Suprapubic skin (tissue), 4 donors: ENCODE data around the gene PEPD. TPM values are rescaled to one million over a fixed set of nuclear protein-coding genes. Genes with fewer than 3 reads are reported as not detected.

Experiments used
- DNase-seq, 2 donors: peaks; one replicate each; pipeline ENCODE4 v3.0.0-alpha.2; 2019; ENCODE audit warnings: low spot score in 2 of 2
- H3K27ac ChIP-seq: fragments of 200-600 bp; sonication (generic); one replicate; pipeline ENCODE4 v1.5.1; 2019
- H3K27me3 ChIP-seq: fragments of 200-600 bp; sonication (generic); one replicate; pipeline ENCODE4 v1.5.1; 2019
- H3K36me3 ChIP-seq: fragments of 200-600 bp; sonication (generic); one replicate; pipeline ENCODE4 v1.5.1; 2019
- H3K4me1 ChIP-seq: fragments of 200-600 bp; sonication (generic); one replicate; pipeline ENCODE4 v1.5.1; 2019
- H3K4me3 ChIP-seq: fragments of 200-600 bp; sonication (generic); one replicate; pipeline ENCODE4 v1.5.1; 2019; ENCODE audit warnings: mild to moderate bottlenecking
- H3K9me3 ChIP-seq: fragments of 200-600 bp; sonication (generic); one replicate; pipeline ENCODE4 v1.5.1; 2019
- CTCF ChIP-seq, 2 donors: fragments of 200-600 bp in 1 of 2; fragments of 450-650 bp in 1 of 2; sonication (generic) in 1 of 2; IDR thresholded peaks; one replicate each; pipeline ENCODE4 v1.5.1; 2016 to 2019; ENCODE audit warnings: antibody characterized with exemption in 2 of 2, mild to moderate bottlenecking in 1 of 2, moderate library complexity in 1 of 2
- EP300 ChIP-seq: sonication (generic); formaldehyde crosslinking; IDR thresholded peaks from one replicate; pipeline ENCODE4 v1.6.1; 2017; ENCODE audit warnings: antibody characterized with exemption
- POLR2A ChIP-seq, 2 donors: fragments of 450-650 bp; IDR thresholded peaks; one replicate each; pipeline ENCODE4 v1.6.1; 2017; ENCODE audit warnings: antibody characterized with exemption in 2 of 2, mild to moderate bottlenecking in 2 of 2, moderate library complexity in 2 of 2
- POLR2AphosphoS5 ChIP-seq, 3 donors: sonication (generic); formaldehyde crosslinking; IDR thresholded peaks; one replicate each; pipeline ENCODE4 v1.6.1; 2017; ENCODE audit warnings: antibody characterized with exemption in 3 of 3
- WGBS: methylation state at CpG from one replicate; pipeline ENCODE4 v1.1.5; 2018; 5-methylcytosine and 5-hydroxymethylcytosine counted together
- total RNA-seq, 4 donors: library from RNA; depleted of rRNA; stranded (reverse); fragments of >200 nt; gene quantifications; one replicate each; pipeline ENCODE4 v1.1.0, GENCODE V29; 2016

PEPD gene
- total RNA-seq, 4 donors from 2014 or later, result 35.2 to 73.8 (median 55.9) TPM

DNA sequence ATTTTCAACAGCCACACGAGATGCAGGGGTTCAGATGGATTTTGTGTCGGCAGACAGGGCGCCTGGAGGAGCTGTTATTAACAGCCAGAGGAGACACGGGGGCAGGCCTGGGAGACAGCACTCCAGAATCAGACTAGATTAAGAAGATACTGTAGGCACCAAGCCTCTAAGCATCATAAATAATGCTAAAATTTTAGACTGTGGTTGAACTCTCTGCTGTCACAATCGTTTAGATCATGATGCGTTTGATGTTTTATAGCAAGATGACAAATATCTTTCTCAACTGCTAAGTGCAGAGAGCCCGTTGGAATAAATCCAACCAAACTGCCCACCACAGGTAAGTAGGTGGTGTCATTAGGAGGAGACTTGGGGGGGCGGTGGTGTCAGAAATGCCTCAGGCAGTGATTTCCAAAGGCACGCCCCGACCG lies 84.2 kb downstream of the PEPD start:
- no peak overlapping the region for H3K4me3 ChIP-seq
- DNase-seq, result no peak
- TF ChIP-seq POLR2AphosphoS5 (IDR thresholded peaks at IDR 0.05), result no peak
- no peak for TF ChIP-seq CTCF (IDR thresholded peaks at IDR 0.05)
- no peak for TF ChIP-seq POLR2A (IDR thresholded peaks at IDR 0.05)
- no peak for TF ChIP-seq EP300

DNA sequence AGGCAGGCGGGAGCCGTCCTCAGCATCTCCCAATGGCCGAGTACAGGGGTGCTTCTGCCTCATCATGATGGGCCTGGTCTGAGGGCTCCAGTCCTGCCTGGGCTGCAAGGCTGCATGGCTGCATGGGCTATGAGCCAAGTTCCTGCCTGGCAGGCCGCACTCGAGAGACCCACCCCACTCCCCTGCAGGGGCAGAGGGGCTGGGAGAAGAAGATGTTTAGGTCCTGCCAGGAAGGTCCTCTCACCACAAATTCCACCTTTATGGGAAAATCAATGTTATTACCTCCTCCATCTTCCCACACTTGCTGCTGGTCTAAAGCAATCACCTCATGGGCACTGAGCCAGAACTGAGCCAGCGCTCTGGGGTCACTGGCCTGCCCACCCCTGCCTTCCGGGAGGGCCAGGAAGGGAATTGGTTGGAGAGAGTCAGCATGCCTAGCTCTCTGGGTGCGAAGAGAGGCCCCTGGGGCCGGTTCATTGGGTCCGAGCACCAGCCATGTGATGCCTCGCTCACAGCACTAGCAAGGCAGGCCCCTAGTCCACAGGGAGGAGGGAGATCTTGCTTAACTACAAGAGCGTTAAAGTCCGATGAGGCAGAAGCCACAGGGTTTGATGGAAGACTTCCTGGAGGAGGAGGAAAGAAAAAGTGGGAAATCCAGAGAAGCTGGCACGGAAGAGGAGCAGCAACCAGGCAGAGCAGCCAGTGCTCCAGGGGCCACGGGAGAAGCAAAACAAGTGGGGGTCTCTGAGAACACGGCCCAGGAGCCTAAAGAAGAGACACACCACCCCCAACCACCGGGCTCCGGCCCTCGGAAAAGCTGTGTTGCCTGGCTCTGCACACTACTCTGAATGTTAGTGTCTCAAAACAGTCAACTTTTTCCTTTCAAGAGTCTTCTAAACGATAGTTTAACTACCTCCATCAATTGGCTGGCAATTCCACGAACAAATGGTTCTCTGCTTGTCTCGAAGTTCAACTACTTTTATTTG lies 84.9 kb downstream of the PEPD start:
- H3K27me3 ChIP-seq, result no peaks in the 10 kb centered on the region
- TF ChIP-seq POLR2AphosphoS5 (IDR thresholded peaks at IDR 0.05) (no peak), EP300 (no peak), POLR2A (IDR thresholded peaks at IDR 0.05) (no peak), CTCF (IDR thresholded peaks at IDR 0.05) (no peak)
- H3K9me3 ChIP-seq, result no peaks in the 10 kb centered on the region
- H3K27ac ChIP-seq, result no peak overlapping the region
- no peak for DNase-seq
- H3K36me3 ChIP-seq, result no peaks in the 10 kb centered on the region
- peaks cover 9% of the 10 kb centered on the region for H3K4me1 ChIP-seq
- no peak overlapping the region for H3K4me3 ChIP-seq
- 88% methylated on average over 20 of the region's 22 CpGs for WGBS

More for the DNA sequence above, 84.2 kb downstream of the PEPD start:
- no peak overlapping the region for H3K27ac ChIP-seq
- no peaks in the 10 kb centered on the region for H3K27me3 ChIP-seq
- no peaks in the 10 kb centered on the region for H3K36me3 ChIP-seq
- H3K4me1 ChIP-seq, result peaks cover 8% of the 10 kb centered on the region
- no peaks in the 10 kb centered on the region for H3K9me3 ChIP-seq
- WGBS, result 53% methylated on average over 8 of the region's 11 CpGs

GRCh38 chr19:33435706-33436359 lies 85.8 kb downstream of the PEPD start:
- TF ChIP-seq POLR2A (IDR thresholded peaks at IDR 0.05) (no peak), EP300 (no peak), POLR2AphosphoS5 (IDR thresholded peaks at IDR 0.05) (no peak), CTCF (IDR thresholded peaks at IDR 0.05) (no peak)
- no peak overlapping the region for H3K27ac ChIP-seq
- H3K27me3 ChIP-seq, result no peaks in the 10 kb centered on the region
- 84% methylated on average over 11 of the region's 11 CpGs for WGBS
- H3K9me3 ChIP-seq, result no peaks in the 10 kb centered on the region
- H3K4me3 ChIP-seq, result no peak overlapping the region
- H3K4me1 ChIP-seq, result peaks cover 9% of the 10 kb centered on the region
- no peaks in the 10 kb centered on the region for H3K36me3 ChIP-seq
- no peak for DNase-seq

DNA sequence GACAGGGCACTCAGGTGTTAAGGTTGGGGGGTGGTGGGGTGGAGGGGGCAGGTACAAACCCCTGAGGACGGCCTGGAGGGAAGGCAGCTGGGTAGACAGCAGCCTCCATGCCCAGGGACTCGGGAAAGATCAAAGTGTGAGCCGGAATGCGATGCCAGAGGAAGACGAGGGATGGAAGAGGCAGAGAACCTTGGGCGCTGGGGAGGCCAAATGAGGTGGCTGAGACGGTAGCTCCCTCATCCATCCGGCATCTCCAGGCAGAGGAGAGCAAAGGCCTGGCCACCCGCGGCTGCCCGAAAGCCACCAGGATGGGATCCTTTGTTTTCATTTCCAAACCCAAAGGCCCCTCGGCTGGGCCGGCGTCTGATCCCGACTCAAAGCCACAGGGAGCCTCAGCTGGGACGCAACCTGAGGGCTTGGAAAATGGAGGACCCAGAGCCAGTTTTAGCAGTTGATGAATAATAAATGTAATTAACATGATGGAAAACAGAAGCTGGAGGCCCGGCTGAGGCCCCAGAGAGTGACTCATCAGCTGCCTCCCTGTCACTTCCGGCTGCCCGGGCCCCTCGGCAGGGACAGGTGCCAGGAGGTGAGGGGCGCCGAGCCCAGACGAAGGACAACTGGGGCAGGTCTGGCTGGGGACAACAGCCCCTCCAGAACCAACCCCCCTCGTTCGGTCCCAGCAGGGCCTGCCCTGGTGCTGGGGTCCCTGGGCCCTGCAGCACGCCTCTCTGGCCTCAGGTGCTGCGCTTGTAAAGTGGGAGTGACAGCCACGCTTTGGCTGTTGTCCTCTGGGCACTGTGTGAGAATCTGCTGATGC lies 86.5 kb downstream of the PEPD start:
- TF ChIP-seq POLR2A (IDR thresholded peaks at IDR 0.05) (no peak), POLR2AphosphoS5 (IDR thresholded peaks at IDR 0.05) (no peak), CTCF (IDR thresholded peaks at IDR 0.05) (no peak), EP300 (no peak)
- no peaks in the 10 kb centered on the region for H3K36me3 ChIP-seq
- H3K27me3 ChIP-seq, result no peaks in the 10 kb centered on the region
- 75% methylated on average over 22 of the region's 28 CpGs for WGBS
- peaks cover 9% of the 10 kb centered on the region for H3K4me1 ChIP-seq
- H3K27ac ChIP-seq, result no peak overlapping the region
- no peaks in the 10 kb centered on the region for H3K9me3 ChIP-seq
- DNase-seq, result no peak
- H3K4me3 ChIP-seq, result no peak overlapping the region
